MG63 (cell line): ENCODE data around the gene ARFGAP2. TPM values are rescaled to one million over a fixed set of nuclear protein-coding genes. Genes with fewer than 3 reads are reported as not detected.

ENCODE experiments used
- DNase-seq: peaks from one replicate; pipeline ENCODE4 v3.0.0-alpha.2; 2020
- H3K27me3 ChIP-seq: fragments of 250-450 bp; sonication (Bioruptor Pico); 2 replicates; pipeline ENCODE4 v1.5.1; 2020; ENCODE audit warnings: mild to moderate bottlenecking, moderate library complexity
- H3K36me3 ChIP-seq: fragments of 250-450 bp; sonication (Bioruptor Pico); 2 replicates; pipeline ENCODE4 v1.5.1; 2020; ENCODE audit warnings: mild to moderate bottlenecking, moderate library complexity
- H3K4me3 ChIP-seq: fragments of 250-450 bp; sonication (Bioruptor Pico); 2 replicates; pipeline ENCODE4 v1.5.1; 2020; ENCODE audit warnings: mild to moderate bottlenecking, moderate library complexity
- H3K9me3 ChIP-seq: fragments of 250-450 bp; sonication (Bioruptor Pico); 2 replicates; pipeline ENCODE4 v1.5.1; 2020; ENCODE audit warnings: mild to moderate bottlenecking, moderate library complexity
- total RNA-seq: library from RNA; depleted of rRNA; stranded (reverse); fragments of >200 nt; shearing (Covaris generic); gene quantifications from 2 replicates; pipeline ENCODE4 v1.2.3, GENCODE V29; 2014; ENCODE audit warnings: low replicate concordance

The ARFGAP2 gene
- total RNA-seq, 1 experiment from 2014 or later, result 71.0 TPM

- Histone ChIP-seq H3K4me3 (no peak overlapping the region), H3K9me3 (no peaks in the 10 kb centered on the region), H3K27me3 (no peaks in the 10 kb centered on the region), H3K36me3 (peaks cover 21% of the 10 kb centered on the region)
- peak; percentile 57 for DNase-seq
Measured at GRCh38 chr11:47161134-47161854, 15.4 kb downstream of the ARFGAP2 start.

- no peaks in the 10 kb centered on the region for H3K27me3 ChIP-seq
- peaks cover 18% of the 10 kb centered on the region for H3K36me3 ChIP-seq
- no peaks in the 10 kb centered on the region for H3K9me3 ChIP-seq
- H3K4me3 ChIP-seq, result no peak overlapping the region
- DNase-seq, result no peak
Measured at GRCh38 chr11:47160753-47161133, 15.9 kb downstream of the ARFGAP2 start.

- Histone ChIP-seq H3K36me3 (0 out of 2 replicates have a peak, but pooled peaks cover 1% of the 10 kb centered on the region), H3K4me3 (no peak overlapping the region), H3K27me3 (no peaks in the 10 kb centered on the region), H3K9me3 (no peaks in the 10 kb centered on the region)
- DNase-seq, result no peak
Measured at GRCh38 chr11:47158242-47158641, 18.4 kb downstream of the ARFGAP2 start.

- no peaks in the 10 kb centered on the region for H3K9me3 ChIP-seq
- no peak overlapping the region for H3K4me3 ChIP-seq
- no peaks in the 10 kb centered on the region for H3K27me3 ChIP-seq
- H3K36me3 ChIP-seq, result no peaks in the 10 kb centered on the region
- DNase-seq, result no peak
Measured at GRCh38 chr11:47157805-47158204, 18.9 kb downstream of the ARFGAP2 start.

GRCh38 chr11:47156951-47157350 lies 19.7 kb downstream of the ARFGAP2 start:
- DNase-seq, result no peak
- H3K4me3 ChIP-seq, result no peak overlapping the region
- H3K27me3 ChIP-seq, result no peaks in the 10 kb centered on the region
- no peaks in the 10 kb centered on the region for H3K9me3 ChIP-seq
- H3K36me3 ChIP-seq, result no peaks in the 10 kb centered on the region

GRCh38 chr11:47156333-47156732 lies 20.3 kb downstream of the ARFGAP2 start:
- DNase-seq, result no peak
- no peaks in the 10 kb centered on the region for H3K36me3 ChIP-seq
- no peaks in the 10 kb centered on the region for H3K9me3 ChIP-seq
- H3K27me3 ChIP-seq, result no peaks in the 10 kb centered on the region
- no peak overlapping the region for H3K4me3 ChIP-seq

GRCh38 chr11:47155879-47156278 lies 20.8 kb downstream of the ARFGAP2 start:
- Histone ChIP-seq H3K9me3 (no peaks in the 10 kb centered on the region), H3K27me3 (no peaks in the 10 kb centered on the region), H3K4me3 (no peak overlapping the region), H3K36me3 (no peaks in the 10 kb centered on the region)
- DNase-seq, result no peak

- no peaks in the 10 kb centered on the region for H3K9me3 ChIP-seq
- DNase-seq, result no peak
- no peaks in the 10 kb centered on the region for H3K27me3 ChIP-seq
- H3K4me3 ChIP-seq, result no peak overlapping the region
- H3K36me3 ChIP-seq, result no peaks in the 10 kb centered on the region
Measured at GRCh38 chr11:47154616-47155570, 21.8 kb downstream of the ARFGAP2 start.

- Histone ChIP-seq H3K9me3 (no peaks in the 10 kb centered on the region), H3K4me3 (no peak overlapping the region), H3K27me3 (no peaks in the 10 kb centered on the region), H3K36me3 (no peaks in the 10 kb centered on the region)
- DNase-seq, result peak; percentile 66
Measured at GRCh38 chr11:47152953-47153950, 23.4 kb downstream of the ARFGAP2 start.

GRCh38 chr11:47152126-47152952 lies 24.3 kb downstream of the ARFGAP2 start:
- Histone ChIP-seq H3K4me3 (no peak overlapping the region), H3K36me3 (no peaks in the 10 kb centered on the region), H3K27me3 (no peaks in the 10 kb centered on the region), H3K9me3 (no peaks in the 10 kb centered on the region)
- DNase-seq, result no peak

- no peak overlapping the region for H3K4me3 ChIP-seq
- no peak for DNase-seq
- H3K27me3 ChIP-seq, result no peaks in the 10 kb centered on the region
- no peaks in the 10 kb centered on the region for H3K9me3 ChIP-seq
- no peaks in the 10 kb centered on the region for H3K36me3 ChIP-seq
Measured at GRCh38 chr11:47149782-47150181, 26.9 kb downstream of the ARFGAP2 start.

GRCh38 chr11:47148903-47149531 lies 27.7 kb downstream of the ARFGAP2 start:
- peak; percentile 77 for DNase-seq
- no peaks in the 10 kb centered on the region for H3K9me3 ChIP-seq
- H3K4me3 ChIP-seq, result no peak overlapping the region
- no peaks in the 10 kb centered on the region for H3K27me3 ChIP-seq
- no peaks in the 10 kb centered on the region for H3K36me3 ChIP-seq

GRCh38 chr11:47148270-47148669 lies 28.4 kb downstream of the ARFGAP2 start:
- Histone ChIP-seq H3K4me3 (no peak overlapping the region), H3K9me3 (no peaks in the 10 kb centered on the region), H3K27me3 (no peaks in the 10 kb centered on the region), H3K36me3 (no peaks in the 10 kb centered on the region)
- no peak for DNase-seq

- no peaks in the 10 kb centered on the region for H3K27me3 ChIP-seq
- H3K4me3 ChIP-seq, result no peak overlapping the region
- no peaks in the 10 kb centered on the region for H3K36me3 ChIP-seq
- no peaks in the 10 kb centered on the region for H3K9me3 ChIP-seq
- DNase-seq, result no peak
Measured at GRCh38 chr11:47147681-47148080, 29.0 kb downstream of the ARFGAP2 start.

GRCh38 chr11:47147250-47147649 lies 29.4 kb downstream of the ARFGAP2 start:
- no peaks in the 10 kb centered on the region for H3K9me3 ChIP-seq
- H3K27me3 ChIP-seq, result no peaks in the 10 kb centered on the region
- H3K36me3 ChIP-seq, result no peaks in the 10 kb centered on the region
- DNase-seq, result no peak
- no peak overlapping the region for H3K4me3 ChIP-seq
